ENCODE results near the gene SPTBN1. TPM values are rescaled to one million over a fixed set of nuclear protein-coding genes. Genes with fewer than 3 reads are reported as not detected.
A peak's percentile ranks its signal among the peaks of the same experiment; 100 is the strongest.

SPTBN1 gene
- total RNA-seq, 4 donors from 2014 or later: 132 to 239 (median 195) TPM

GRCh38 chr2:54557211-54557600, 101.1 kb downstream of the SPTBN1 start:
- 29 to 35% methylated on average over 1 of the region's 1 CpG for WGBS, 2 donors
- no peak for TF ChIP-seq POLR2A (IDR thresholded peaks at IDR 0.05)
- TF ChIP-seq, protein P1, sequence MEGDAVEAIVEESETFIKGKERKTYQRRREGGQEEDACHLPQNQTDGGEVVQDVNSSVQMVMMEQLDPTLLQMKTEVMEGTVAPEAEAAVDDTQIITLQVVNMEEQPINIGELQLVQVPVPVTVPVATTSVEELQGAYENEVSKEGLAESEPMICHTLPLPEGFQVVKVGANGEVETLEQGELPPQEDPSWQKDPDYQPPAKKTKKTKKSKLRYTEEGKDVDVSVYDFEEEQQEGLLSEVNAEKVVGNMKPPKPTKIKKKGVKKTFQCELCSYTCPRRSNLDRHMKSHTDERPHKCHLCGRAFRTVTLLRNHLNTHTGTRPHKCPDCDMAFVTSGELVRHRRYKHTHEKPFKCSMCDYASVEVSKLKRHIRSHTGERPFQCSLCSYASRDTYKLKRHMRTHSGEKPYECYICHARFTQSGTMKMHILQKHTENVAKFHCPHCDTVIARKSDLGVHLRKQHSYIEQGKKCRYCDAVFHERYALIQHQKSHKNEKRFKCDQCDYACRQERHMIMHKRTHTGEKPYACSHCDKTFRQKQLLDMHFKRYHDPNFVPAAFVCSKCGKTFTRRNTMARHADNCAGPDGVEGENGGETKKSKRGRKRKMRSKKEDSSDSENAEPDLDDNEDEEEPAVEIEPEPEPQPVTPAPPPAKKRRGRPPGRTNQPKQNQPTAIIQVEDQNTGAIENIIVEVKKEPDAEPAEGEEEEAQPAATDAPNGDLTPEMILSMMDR (IDR thresholded peaks at IDR 0.05): no peak
- no peak overlapping the region for H3K4me3 ChIP-seq (ENCODE audit: low read depth, poor library complexity, severe bottlenecking)
- DNase-seq (ENCODE audit: low spot score in 2 of 2): no peak
- intact Hi-C loops (cut with DNase I; ENCODE audit: low total_unique reads): no loop called here

- peak overlapping the region; percentile 38 for H3K4me3 ChIP-seq (ENCODE audit: low read depth, poor library complexity, severe bottlenecking)
- DNase-seq (ENCODE audit: low spot score in 2 of 2): peak in 1 of 2 donors; percentile 89
- no peak for TF ChIP-seq POLR2A (IDR thresholded peaks at IDR 0.05)
- TF ChIP-seq, protein P1 (IDR thresholded peaks at IDR 0.05): no peak
- WGBS, 2 donors: 6 to 16% methylated on average over 29 to 41 of the region's 48 CpGs
- intact Hi-C loops (cut with DNase I; ENCODE audit: low total_unique reads): no loop called here
These were observed 101.6 kb downstream of the SPTBN1 start for GRCh38 chr2:54557601-54558187.

GRCh38 chr2:54558188-54559005, 102.3 kb downstream of the SPTBN1 start:
- WGBS, 2 donors: 4 to 20% methylated on average over 42 to 44 of the region's 59 CpGs

DNA sequence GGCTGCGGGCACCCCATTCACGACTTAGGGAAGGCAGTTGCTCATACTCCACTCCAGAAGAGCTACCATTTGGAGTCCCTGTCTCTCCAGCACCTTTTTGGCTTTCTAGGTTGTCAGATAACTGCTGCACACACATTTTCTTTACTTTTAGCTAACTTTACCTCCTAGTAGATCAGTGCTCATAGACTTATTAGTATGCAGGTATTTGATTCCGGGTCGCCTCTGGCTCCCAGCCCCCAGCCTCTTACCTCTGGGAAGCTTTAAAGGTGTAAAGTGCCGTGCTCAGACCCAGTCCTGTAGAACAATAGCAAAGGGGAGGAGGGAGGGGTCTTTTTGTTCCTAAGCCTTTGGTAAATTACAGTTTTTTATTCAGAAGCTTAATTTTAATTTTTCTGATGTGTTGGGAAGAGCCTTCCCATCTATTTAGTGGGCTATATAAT, 102.9 kb downstream of the SPTBN1 start:
- WGBS, 2 donors: 17 to 28% methylated on average over 5 of the region's 5 CpGs
- intact Hi-C loops (cut with DNase I; ENCODE audit: low total_unique reads): no loop called here
- no peak for DNase-seq (ENCODE audit: low spot score in 2 of 2)
- peak overlapping the region; percentile 38 for H3K4me3 ChIP-seq (ENCODE audit: low read depth, poor library complexity, severe bottlenecking)
- TF ChIP-seq POLR2A (IDR thresholded peaks at IDR 0.05): no peak
- TF ChIP-seq, protein P1 (IDR thresholded peaks at IDR 0.05): no peak

More at GRCh38 chr2:54558188-54559005, 102.3 kb downstream of the SPTBN1 start:
- peak overlapping the region; percentile 38 for H3K4me3 ChIP-seq (ENCODE audit: low read depth, poor library complexity, severe bottlenecking)
- intact Hi-C loops (cut with DNase I; ENCODE audit: low total_unique reads): no loop called here
- TF ChIP-seq POLR2A (IDR thresholded peaks at IDR 0.05): no peak
- TF ChIP-seq, protein P1 (IDR thresholded peaks at IDR 0.05): no peak
- DNase-seq (ENCODE audit: low spot score in 2 of 2): peak in 1 of 2 donors; percentile 92

DNA sequence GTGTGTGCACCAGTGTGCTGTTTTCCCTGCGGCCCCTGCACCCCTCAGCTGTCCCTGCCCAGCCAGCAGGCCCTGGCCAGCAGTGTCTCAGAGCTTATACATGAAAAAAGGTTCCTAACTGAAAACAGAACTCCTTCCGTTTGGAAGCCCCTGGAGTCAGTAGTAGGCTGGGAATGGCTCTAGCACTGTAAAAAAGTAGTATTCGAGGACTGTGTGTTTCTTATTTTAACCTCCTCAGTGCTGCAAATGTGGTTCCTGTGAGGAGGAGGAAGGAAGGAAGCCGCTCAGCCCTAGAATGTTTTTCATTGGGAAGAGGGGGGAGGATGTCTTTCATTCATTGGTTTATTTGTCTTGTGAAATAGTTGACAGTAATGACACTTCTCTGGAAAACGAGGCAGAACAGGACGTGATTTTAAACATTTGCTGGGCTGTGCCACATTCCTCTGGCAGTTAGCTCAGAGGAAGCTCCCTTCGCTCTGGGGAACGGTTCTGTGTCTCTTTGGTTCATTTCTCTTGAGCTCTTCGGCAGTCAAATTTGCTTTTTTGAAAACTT, 103.5 kb downstream of the SPTBN1 start:
- intact Hi-C loops (cut with DNase I; ENCODE audit: low total_unique reads): no loop called here
- peak in 1 of 2 donors; percentile 60 for TF ChIP-seq POLR2A (IDR thresholded peaks at IDR 0.05)
- TF ChIP-seq, protein P1 (IDR thresholded peaks at IDR 0.05): no peak
- 1% methylated on average over 9 of the region's 9 CpGs for WGBS, 2 donors
- peak; percentile 70 to 92 for DNase-seq (ENCODE audit: low spot score in 2 of 2)
- H3K4me3 ChIP-seq (ENCODE audit: low read depth, poor library complexity, severe bottlenecking): peak overlapping the region; percentile 40
